NCI-H345 treated with DMSO at 0.1 percent for 48 hours (cell line): Measurements from ENCODE around the gene SPATS2.

Experiments
- DNase-seq: peaks from one replicate; lab custom pipeline; 2025; ENCODE audit not compliant: unreplicated experiment; lab: John Stamatoyannopoulos, UW

SPATS2 gene

DNA sequence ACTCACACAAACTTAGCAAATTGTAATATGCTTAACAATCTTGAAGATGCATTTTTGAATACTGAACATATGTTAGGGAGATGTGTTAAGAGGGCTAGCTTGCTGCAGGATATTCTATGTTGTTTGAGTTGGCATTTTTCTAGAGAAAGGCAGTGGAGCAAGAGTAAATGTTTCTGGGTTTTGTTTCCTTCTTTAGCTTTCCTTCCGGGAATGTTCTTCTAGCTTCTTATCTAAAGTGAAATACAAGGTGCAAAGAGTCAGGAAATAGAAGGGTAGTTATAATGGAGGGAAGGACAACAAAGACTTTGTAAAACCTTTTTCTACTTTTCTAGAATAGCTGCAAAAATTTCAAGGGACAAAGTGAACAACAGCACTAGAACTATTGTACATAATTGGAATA, 94.0 kb downstream of the SPATS2 start:
- DNase-seq: no peak

DNA sequence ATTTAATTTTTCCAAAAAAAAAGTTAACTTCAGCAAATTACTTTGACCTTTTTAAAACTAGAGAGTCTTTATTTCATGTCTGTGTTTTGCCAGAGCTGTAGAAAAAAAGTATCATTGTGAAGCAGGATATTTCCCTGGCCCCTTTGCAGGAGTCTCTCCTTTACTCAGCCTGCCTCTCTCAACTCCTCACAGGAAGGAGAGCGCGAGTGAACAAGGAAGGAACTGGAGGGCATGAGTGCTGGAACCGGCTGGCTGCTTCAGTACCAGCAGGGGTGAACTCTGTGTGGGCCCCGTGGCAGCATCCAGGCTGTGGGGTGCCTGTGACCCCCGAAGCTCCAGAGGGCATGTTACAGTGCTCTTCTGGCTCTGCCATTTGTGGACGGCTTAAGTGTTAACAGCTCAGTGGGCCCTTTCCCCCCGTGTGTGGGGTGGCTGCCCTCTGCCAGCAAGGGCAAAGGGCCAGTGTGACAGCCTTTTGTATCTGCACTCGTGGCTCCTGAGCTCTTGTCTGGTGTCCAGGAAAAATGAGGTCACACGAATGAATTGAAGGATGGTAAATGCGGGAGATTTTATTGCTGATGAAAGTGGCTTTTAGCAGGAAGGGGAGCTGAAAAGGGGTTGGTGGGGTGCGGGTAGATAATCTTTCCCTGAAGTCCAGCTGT, 95.0 kb downstream of the SPATS2 start:
- no peak for DNase-seq

DNA sequence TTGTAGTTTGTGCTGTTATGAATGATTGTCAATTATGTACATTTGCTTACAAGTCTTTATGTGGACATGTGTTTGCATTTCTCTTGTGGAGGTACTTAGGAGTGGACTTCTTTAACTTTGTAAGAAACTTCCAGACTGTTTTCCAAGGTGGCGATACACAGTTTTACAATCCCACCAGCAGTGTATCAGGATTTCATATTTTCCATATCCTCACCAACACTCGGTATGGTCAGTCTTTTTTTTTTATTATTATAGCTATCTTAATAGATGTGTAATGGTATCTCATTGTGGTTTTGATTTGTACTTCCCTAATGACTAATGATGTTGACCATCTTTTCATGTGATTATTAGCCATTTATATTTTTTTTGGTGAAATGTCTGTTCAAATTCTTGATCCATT, 97.9 kb downstream of the SPATS2 start:
- DNase-seq: no peak

GRCh38 chr12:49470986-49471385, 103.7 kb downstream of the SPATS2 start:
- no peak for DNase-seq

- no peak for DNase-seq
Observed at GRCh38 chr12:49471557-49471956, 104.3 kb downstream of the SPATS2 start.

- DNase-seq: no peak
Observed at GRCh38 chr12:49476091-49476490, 108.8 kb downstream of the SPATS2 start.

- no peak for DNase-seq
Observed at GRCh38 chr12:49478949-49479664, 111.8 kb downstream of the SPATS2 start.

DNA sequence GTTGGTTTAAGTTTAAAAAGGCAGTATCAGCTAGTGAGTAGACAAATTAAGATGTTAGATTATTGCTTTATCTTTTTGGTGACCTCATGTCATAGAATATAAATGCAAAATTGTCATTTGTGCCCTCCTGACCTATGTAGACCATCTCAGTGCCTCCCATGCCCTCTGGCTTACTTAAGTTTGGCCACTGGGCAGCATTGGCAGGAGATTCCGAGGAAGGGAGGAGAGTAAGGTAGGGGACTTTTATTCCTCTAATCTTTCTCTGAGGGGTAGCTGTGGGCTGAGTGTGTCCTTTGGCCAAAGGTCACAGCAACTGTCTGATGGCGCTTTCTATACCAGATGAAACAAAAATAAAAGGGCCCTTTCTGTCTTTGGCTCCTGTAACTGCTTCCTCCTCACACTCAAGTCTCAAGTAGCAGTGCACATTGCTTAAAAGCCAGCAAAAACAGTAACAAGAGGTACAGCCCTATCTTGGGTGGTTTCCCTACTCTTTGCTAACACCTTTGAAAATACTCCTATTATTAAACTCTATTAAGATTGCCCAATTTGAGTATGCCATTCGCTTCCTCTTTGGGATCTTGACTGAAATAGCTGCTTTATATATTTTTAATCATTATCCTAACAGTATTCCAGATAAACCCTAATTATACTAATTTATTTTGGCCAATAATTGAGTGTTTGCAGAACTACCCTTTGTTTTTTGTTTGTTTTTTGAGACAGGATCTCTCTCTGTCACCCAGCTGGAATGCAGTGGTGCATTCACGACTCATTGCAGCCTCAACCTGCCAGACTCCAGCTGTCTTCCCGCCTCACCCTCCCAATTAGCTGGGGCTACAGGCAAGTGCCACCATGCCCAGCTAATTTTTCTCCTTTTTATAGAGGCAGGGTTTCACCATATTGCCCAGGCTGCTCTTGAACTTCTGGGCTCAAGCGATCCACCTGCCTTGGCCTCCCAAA, 115.1 kb downstream of the SPATS2 start:
- no peak for DNase-seq

DNA sequence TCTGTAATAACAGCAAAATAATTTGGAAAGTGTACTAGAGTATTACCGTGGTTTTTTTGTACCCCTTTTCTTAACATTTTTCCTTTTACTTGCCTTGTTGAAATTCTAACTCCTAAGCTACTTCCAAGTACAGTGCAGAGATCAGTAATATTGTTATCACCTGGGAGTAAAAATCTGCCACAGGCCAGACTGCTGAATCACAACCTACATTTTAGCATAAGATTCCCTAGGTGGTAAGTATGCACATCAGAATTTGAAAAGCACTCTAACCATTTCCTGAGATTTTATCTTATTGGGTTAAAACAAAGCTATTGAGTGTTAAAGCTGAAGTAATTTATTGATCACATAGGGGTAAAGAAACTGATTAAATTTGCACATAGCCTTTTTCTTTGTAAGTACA, 116.4 kb downstream of the SPATS2 start:
- DNase-seq: no peak

DNA sequence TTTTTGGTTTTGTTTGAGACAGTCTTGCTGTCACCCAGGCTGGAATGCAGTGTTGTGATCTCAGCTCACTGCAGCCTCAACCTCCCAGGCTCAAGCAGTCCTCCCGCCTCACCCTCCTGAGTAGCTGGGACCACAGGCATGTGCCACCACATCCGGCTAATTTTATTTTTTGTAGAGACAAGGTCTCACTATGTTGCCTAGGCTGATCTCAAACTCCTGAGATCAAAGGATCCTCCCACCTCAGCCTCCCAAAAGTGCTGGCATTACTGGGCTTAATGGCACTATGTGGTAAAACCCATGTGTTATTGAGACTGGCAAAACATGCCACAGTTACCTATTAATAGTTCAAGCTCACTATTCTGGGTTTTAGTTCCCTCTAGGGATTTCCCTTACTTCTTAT, 120.3 kb downstream of the SPATS2 start:
- DNase-seq: no peak

DNA sequence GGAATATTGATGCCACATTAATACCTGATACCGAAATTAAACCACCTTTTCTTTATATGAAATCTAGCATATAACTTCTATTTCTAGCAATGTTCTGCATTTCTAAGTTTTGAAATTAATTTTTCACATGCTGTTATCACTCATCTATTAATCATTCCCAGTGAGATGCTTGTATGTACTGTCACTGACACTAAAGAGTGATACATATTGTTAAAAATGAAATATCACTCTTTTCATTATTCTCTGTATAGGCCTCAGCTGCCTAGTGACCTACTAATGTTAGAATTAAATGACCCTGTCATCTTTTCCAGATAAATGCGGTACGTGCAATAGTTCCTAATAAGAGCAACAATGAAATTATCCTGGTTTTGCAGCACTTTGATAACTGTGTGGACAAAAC, 121.9 kb downstream of the SPATS2 start:
- DNase-seq: no peak

DNA sequence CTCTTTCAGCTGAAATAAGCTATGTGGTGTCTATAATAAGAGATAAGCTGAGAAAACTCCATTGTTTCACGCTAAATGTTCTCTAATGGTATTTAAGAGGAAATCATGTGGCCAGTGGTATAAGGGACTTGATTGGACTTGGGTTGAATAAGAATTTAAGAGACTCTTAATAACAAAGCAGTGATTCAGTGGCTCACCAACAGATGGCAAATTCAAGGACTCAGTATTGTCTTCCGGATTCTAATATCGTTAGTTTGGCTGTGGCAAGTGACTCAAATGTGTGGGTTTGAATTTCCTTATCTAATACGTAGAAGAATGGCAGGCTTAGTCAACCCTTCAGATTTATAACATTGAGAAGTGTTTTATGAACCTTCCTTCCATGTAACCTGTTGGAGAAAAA, 122.5 kb downstream of the SPATS2 start:
- no peak for DNase-seq

GRCh38 chr12:49491823-49492222, 124.6 kb downstream of the SPATS2 start:
- no peak for DNase-seq

- no peak for DNase-seq
Observed at GRCh38 chr12:49493900-49494299, 126.6 kb downstream of the SPATS2 start.

DNA sequence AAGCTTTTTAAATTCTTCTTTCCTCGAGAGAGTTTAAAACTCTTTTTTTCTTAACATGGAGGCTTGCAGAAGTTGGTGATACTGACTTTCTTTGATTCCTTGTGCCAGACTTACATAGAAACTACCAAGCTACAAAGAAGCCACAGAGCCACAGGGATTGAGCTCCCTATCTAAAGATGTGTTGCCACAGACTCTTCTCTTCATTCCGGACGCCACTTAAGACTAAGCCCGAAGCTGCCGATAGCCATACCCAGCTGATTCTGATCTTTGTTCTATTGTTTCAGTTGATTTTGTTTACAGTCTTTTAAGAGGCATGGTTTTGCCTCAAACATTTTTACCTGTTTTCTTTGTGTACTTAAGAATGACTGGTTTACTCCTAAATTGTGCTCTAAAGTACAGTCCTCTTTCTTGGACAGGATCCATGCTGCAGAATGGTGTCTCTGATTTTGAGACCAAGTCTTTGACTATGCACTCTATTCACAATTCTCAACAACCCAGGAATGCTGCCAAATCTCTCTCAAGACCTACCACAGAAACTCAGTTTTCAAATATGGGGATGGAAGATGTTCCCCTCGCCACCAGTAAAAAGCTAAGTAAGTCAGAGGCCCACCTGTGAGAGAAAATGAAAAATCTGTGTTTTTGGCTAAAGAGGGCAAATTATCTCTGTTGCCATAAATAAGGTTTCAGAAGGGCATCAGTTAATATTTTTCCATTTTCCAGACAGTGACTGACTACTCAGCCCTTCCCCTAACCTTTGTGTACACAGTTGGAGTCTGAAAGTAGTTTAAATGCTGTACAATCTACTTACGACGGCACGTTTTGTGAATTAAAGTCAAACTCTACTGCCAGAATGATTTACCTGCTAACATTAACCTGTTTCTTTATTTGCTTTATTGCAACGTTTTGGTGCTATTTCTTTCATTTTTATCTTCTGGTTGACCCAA, 129.4 kb downstream of the SPATS2 start:
- no peak for DNase-seq

GRCh38 chr12:49501895-49502294, 134.6 kb downstream of the SPATS2 start:
- DNase-seq: no peak

GRCh38 chr12:49502590-49502989, 135.3 kb downstream of the SPATS2 start:
- DNase-seq: no peak

GRCh38 chr12:49503674-49504180, 136.5 kb downstream of the SPATS2 start:
- no peak for DNase-seq

DNA sequence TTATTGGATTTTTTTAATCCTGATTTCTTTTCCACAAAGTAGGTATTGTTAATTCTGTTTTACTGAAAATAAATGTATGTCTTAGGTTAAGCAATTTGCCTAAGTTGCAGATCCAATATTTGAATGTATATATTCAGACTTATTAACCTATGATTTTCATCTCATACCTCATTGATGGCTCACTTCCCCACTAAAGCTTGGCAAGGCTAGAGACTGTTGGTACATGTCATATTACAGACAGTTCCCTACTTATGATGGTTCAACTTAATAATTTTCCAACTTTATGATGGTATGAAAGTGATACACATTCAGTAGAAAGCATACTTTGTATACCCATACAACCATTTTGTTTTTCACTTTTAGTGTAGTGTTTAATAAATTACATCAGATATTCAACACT, 138.4 kb downstream of the SPATS2 start:
- no peak for DNase-seq

DNA sequence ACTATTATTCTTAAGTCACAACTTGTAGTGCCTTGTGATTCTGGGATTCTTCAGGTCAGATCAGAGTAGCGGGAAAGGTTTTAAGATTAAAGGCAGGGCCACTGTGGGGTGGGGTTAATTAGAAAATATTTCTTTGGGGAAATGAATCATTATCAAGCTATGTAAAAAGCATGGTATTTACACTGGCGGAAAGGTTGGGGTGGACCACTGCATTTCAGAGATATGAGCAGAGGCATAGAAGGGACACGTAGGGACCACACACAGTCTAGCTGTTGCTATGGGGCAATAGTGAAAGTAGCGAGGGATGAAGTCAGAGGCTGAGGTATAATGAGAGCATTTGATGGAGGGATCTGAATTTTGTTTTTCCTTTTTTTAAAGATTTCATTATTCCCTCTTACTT, 139.9 kb downstream of the SPATS2 start:
- DNase-seq: no peak
